Mesenchymal stem cell (in vitro differentiated cells and primary cell): Measurements from ENCODE around the gene PLXNA1.

Source experiments
- DNase-seq: peaks from one replicate; pipeline ENCODE4 v3.0.0-alpha.2; 2013
- H2AFZ ChIP-seq: one replicate; pipeline ENCODE4 v1.6.1; 2013; ENCODE audit warnings: low read depth, mild to moderate bottlenecking, control low read depth, inconsistent platforms, low read length, moderate library complexity
- H2AK5ac ChIP-seq: 2 replicates; pipeline ENCODE4 v1.6.1; 2013; ENCODE audit warnings: low read length, moderate library complexity, mild to moderate bottlenecking, inconsistent platforms; ENCODE audit not compliant: severe bottlenecking
- H2BK120ac ChIP-seq: one replicate; pipeline ENCODE4 v1.6.1; 2013; ENCODE audit warnings: low read depth, mild to moderate bottlenecking, inconsistent platforms, low read length, moderate library complexity
- H2BK12ac ChIP-seq, 2 experiments: one replicate each; pipeline ENCODE4 v1.6.1; 2013; ENCODE audit warnings: inconsistent platforms in 2 of 2, low read length in 2 of 2, mild to moderate bottlenecking in 2 of 2, moderate library complexity in 2 of 2, control low read depth in 1 of 2
- H2BK15ac ChIP-seq: one replicate; pipeline ENCODE4 v1.6.1; 2013; ENCODE audit warnings: mild to moderate bottlenecking, low read depth, inconsistent platforms; ENCODE audit not compliant: poor library complexity, severe bottlenecking
- H2BK5ac ChIP-seq: 2 replicates; pipeline ENCODE4 v1.6.1; 2013; ENCODE audit warnings: low read depth, mild to moderate bottlenecking, low read length, control low read depth, inconsistent platforms; ENCODE audit not compliant: poor library complexity, severe bottlenecking
- H3K14ac ChIP-seq, 2 experiments: one replicate each; pipeline ENCODE4 v1.6.1; 2013; ENCODE audit warnings: inconsistent platforms in 2 of 2, low read length in 2 of 2, control low read depth in 1 of 2, mild to moderate bottlenecking in 1 of 2, moderate library complexity in 1 of 2
- H3K18ac ChIP-seq, 2 experiments: one replicate each; pipeline ENCODE4 v1.6.1; 2013; ENCODE audit warnings: inconsistent platforms in 2 of 2, low read length in 2 of 2, control low read depth in 1 of 2, low read depth in 1 of 2, mild to moderate bottlenecking in 1 of 2
- H3K23ac ChIP-seq, 2 experiments: one replicate each; pipeline ENCODE4 v1.6.1; 2013; ENCODE audit warnings: inconsistent platforms in 2 of 2, low read length in 2 of 2, mild to moderate bottlenecking in 2 of 2, moderate library complexity in 2 of 2, control low read depth in 1 of 2
- H3K27ac ChIP-seq: 2 replicates; pipeline ENCODE4 v1.5.1; 2013; ENCODE audit warnings: mild to moderate bottlenecking, moderate library complexity, low read length, control low read depth, inconsistent platforms; ENCODE audit not compliant: poor library complexity, severe bottlenecking
- H3K27me3 ChIP-seq, 2 experiments: 2 replicates each; pipeline versions ENCODE4 v1.6.1 to v1.7.0; 2013; ENCODE audit warnings: low read length in 2 of 2, mild to moderate bottlenecking in 2 of 2, moderate library complexity in 2 of 2, control low read depth in 1 of 2, inconsistent platforms in 1 of 2; ENCODE audit not compliant: control insufficient read depth in 1 of 2, insufficient read depth in 1 of 2
- H3K36me3 ChIP-seq, 2 experiments: 2 replicates each; pipeline versions ENCODE4 v1.6.1 to v1.7.0; 2013; ENCODE audit warnings: low read length in 2 of 2, control low read depth in 1 of 2, inconsistent platforms in 1 of 2, low read depth in 1 of 2, mild to moderate bottlenecking in 1 of 2; ENCODE audit not compliant: insufficient read depth in 2 of 2, control insufficient read depth in 1 of 2
- H3K4ac ChIP-seq, 2 experiments: one replicate each; pipeline ENCODE4 v1.6.1; 2013; ENCODE audit warnings: inconsistent platforms in 2 of 2, low read length in 2 of 2, mild to moderate bottlenecking in 2 of 2, moderate library complexity in 2 of 2, control low read depth in 1 of 2, low read depth in 1 of 2
- H3K4me1 ChIP-seq: 2 replicates; pipeline ENCODE4 v1.6.1; 2013; ENCODE audit warnings: low read depth, low read length, control low read depth; ENCODE audit not compliant: control insufficient read depth, insufficient read depth
- H3K4me2 ChIP-seq: 2 replicates; pipeline ENCODE4 v1.6.1; 2013; ENCODE audit warnings: low read length, mild to moderate bottlenecking, inconsistent platforms; ENCODE audit not compliant: poor library complexity, severe bottlenecking
- H3K4me3 ChIP-seq, 2 experiments: 2 replicates each; pipeline versions ENCODE4 v1.5.1 to v1.7.0; 2013; ENCODE audit warnings: low read length in 2 of 2, mild to moderate bottlenecking in 2 of 2, control low read depth in 1 of 2, low read depth in 1 of 2; ENCODE audit not compliant: insufficient read depth in 1 of 2
- H3K79me1 ChIP-seq: replicated peaks from 2 replicates; pipeline ENCODE4 v1.6.1; 2013; ENCODE audit warnings: mild to moderate bottlenecking, control low read depth, low read length, inconsistent platforms; ENCODE audit not compliant: poor library complexity, severe bottlenecking
- H3K9ac ChIP-seq: 2 replicates; pipeline ENCODE4 v1.7.0; 2013; ENCODE audit warnings: mild to moderate bottlenecking, low read length, moderate library complexity
- H3K9me3 ChIP-seq: 2 replicates; pipeline ENCODE4 v1.7.0; 2013; ENCODE audit warnings: mild to moderate bottlenecking, low read length; ENCODE audit not compliant: control insufficient read depth
- H4K8ac ChIP-seq: one replicate; pipeline ENCODE4 v1.6.1; 2013; ENCODE audit warnings: inconsistent platforms, mild to moderate bottlenecking, low read length, moderate library complexity
- H4K91ac ChIP-seq: one replicate; pipeline ENCODE4 v1.6.1; 2013; ENCODE audit warnings: mild to moderate bottlenecking, low read length, inconsistent platforms
- WGBS: methylation state at CpG from one replicate; pipeline ENCODE4 v1.1.7; 2013; ENCODE audit warnings: mixed read lengths; 5-methylcytosine and 5-hydroxymethylcytosine counted together

The PLXNA1 gene

GRCh38 chr3:126964950-126965349, 18.0 kb upstream of the PLXNA1 start:
- DNase-seq, result no peak
- Histone ChIP-seq H3K18ac (no peak overlapping the region), H2BK120ac (no peak overlapping the region), H2AFZ (no peak overlapping the region), H4K91ac (no peak overlapping the region), H3K9ac (no peak overlapping the region), H3K79me1 (no peaks in the 10 kb centered on the region), H4K8ac (no peak overlapping the region), H3K4ac (no peak overlapping the region), H2BK5ac (no peak overlapping the region), H3K14ac (no peak overlapping the region), H3K23ac (no peak overlapping the region), H3K4me1 (peaks cover 23% of the 10 kb centered on the region), H3K4me3 (no peak overlapping the region), H3K9me3 (no peaks in the 10 kb centered on the region), H3K36me3 (peaks cover 0 to 20% of the 10 kb centered on the region in 2 experiments), H3K4me2 (no peak overlapping the region), H2BK15ac (peak overlapping the region; percentile 35), H3K27me3 (no peaks in the 10 kb centered on the region), H2BK12ac (no peak overlapping the region), H3K27ac (no peak overlapping the region), H2AK5ac (no peak overlapping the region)
- 83% methylated on average over 10 of the region's 10 CpGs for WGBS

GRCh38 chr3:126965526-126966080, 17.3 kb upstream of the PLXNA1 start:
- H2BK15ac ChIP-seq, result no peak overlapping the region
- no peak overlapping the region for H4K8ac ChIP-seq
- peaks cover 20% of the 10 kb centered on the region for H3K4me1 ChIP-seq
- H3K9me3 ChIP-seq, result no peaks in the 10 kb centered on the region
- no peak overlapping the region for H3K9ac ChIP-seq
- WGBS, result 98% methylated on average over 7 of the region's 9 CpGs
- H2AFZ ChIP-seq, result no peak overlapping the region
- no peak overlapping the region for H2BK12ac ChIP-seq
- H3K36me3 ChIP-seq, result peaks cover 0 to 16% of the 10 kb centered on the region in 2 experiments
- H2BK5ac ChIP-seq, result no peak overlapping the region
- no peak for DNase-seq
- no peak overlapping the region for H2AK5ac ChIP-seq
- H2BK120ac ChIP-seq, result no peak overlapping the region
- no peaks in the 10 kb centered on the region for H3K27me3 ChIP-seq
- H3K23ac ChIP-seq, result no peak overlapping the region
- H3K4me2 ChIP-seq, result no peak overlapping the region
- no peaks in the 10 kb centered on the region for H3K79me1 ChIP-seq
- no peak overlapping the region for H3K4ac ChIP-seq
- no peak overlapping the region for H3K18ac ChIP-seq
- H3K4me3 ChIP-seq, result no peak overlapping the region
- no peak overlapping the region for H3K14ac ChIP-seq
- H4K91ac ChIP-seq, result no peak overlapping the region
- H3K27ac ChIP-seq, result no peak overlapping the region

GRCh38 chr3:126967386-126967785, 15.5 kb upstream of the PLXNA1 start:
- no peak overlapping the region for H3K9ac ChIP-seq
- H3K4me2 ChIP-seq, result no peak overlapping the region
- H3K9me3 ChIP-seq, result no peaks in the 10 kb centered on the region
- H3K4ac ChIP-seq, result no peak overlapping the region
- H3K36me3 ChIP-seq, result peaks cover 0 to 1% of the 10 kb centered on the region in 2 experiments
- no peak overlapping the region for H2BK15ac ChIP-seq
- H2BK12ac ChIP-seq, result peak overlapping the region in 1 of 2 experiments; percentile 21
- no peaks in the 10 kb centered on the region for H3K79me1 ChIP-seq
- no peak overlapping the region for H3K27ac ChIP-seq
- no peak overlapping the region for H3K14ac ChIP-seq
- no peak overlapping the region for H4K8ac ChIP-seq
- no peak overlapping the region for H4K91ac ChIP-seq
- 90% methylated on average over 10 of the region's 10 CpGs for WGBS
- H3K23ac ChIP-seq, result no peak overlapping the region
- no peak overlapping the region for H2BK5ac ChIP-seq
- H3K27me3 ChIP-seq, result no peaks in the 10 kb centered on the region
- peaks cover 19% of the 10 kb centered on the region for H3K4me1 ChIP-seq
- H2AK5ac ChIP-seq, result no peak overlapping the region
- no peak overlapping the region for H3K4me3 ChIP-seq
- no peak overlapping the region for H3K18ac ChIP-seq
- no peak overlapping the region for H2AFZ ChIP-seq
- no peak for DNase-seq
- no peak overlapping the region for H2BK120ac ChIP-seq

GRCh38 chr3:126968391-126969390, 14.2 kb upstream of the PLXNA1 start:
- Histone ChIP-seq H3K4ac (no peak overlapping the region), H3K4me2 (no peak overlapping the region), H3K18ac (no peak overlapping the region), H3K9me3 (no peaks in the 10 kb centered on the region), H2BK5ac (no peak overlapping the region), H2AK5ac (no peak overlapping the region), H3K36me3 (no peaks in the 10 kb centered on the region), H4K91ac (peak overlapping the region; percentile 13), H2BK120ac (peak overlapping the region; percentile 9), H3K27me3 (no peaks in the 10 kb centered on the region), H2BK12ac (peak overlapping the region in 1 of 2 experiments; percentile 60), H3K79me1 (no peaks in the 10 kb centered on the region), H3K4me3 (no peak overlapping the region), H2BK15ac (no peak overlapping the region), H4K8ac (peak overlapping the region; percentile 12), H3K23ac (no peak overlapping the region), H3K4me1 (peaks cover 19% of the 10 kb centered on the region), H3K14ac (no peak overlapping the region), H3K9ac (peak overlapping the region; percentile 10), H3K27ac (no peak overlapping the region), H2AFZ (no peak overlapping the region)
- DNase-seq, result no peak
- WGBS, result 88% methylated on average over 17 of the region's 20 CpGs
